ENCODE data around the gene SCN8A.

SCN8A gene

GRCh38 chr12:51836041-51836826 lies 245.2 kb downstream of the SCN8A start:
- TF ChIP-seq CTCF (conservative IDR thresholded peaks at IDR 0.05; ENCODE audit: low read depth, low read length): no peak
- H3K4me3 ChIP-seq (ENCODE audit: low read length): no peak overlapping the region
- DNase-seq (ENCODE audit: low read depth): peak; percentile 13

- TF ChIP-seq CTCF (conservative IDR thresholded peaks at IDR 0.05; ENCODE audit: low read depth, low read length): no peak
- no peak for DNase-seq (ENCODE audit: low read depth)
- H3K4me3 ChIP-seq (ENCODE audit: low read length): no peak overlapping the region
Measured at GRCh38 chr12:51836827-51837173, 245.8 kb downstream of the SCN8A start.

GRCh38 chr12:51837286-51837685 lies 246.3 kb downstream of the SCN8A start:
- no peak for TF ChIP-seq CTCF (conservative IDR thresholded peaks at IDR 0.05; ENCODE audit: low read depth, low read length)
- no peak overlapping the region for H3K4me3 ChIP-seq (ENCODE audit: low read length)
- no peak for DNase-seq (ENCODE audit: low read depth)

GRCh38 chr12:51838036-51838435 lies 247.0 kb downstream of the SCN8A start:
- no peak overlapping the region for H3K4me3 ChIP-seq (ENCODE audit: low read length)
- TF ChIP-seq CTCF (conservative IDR thresholded peaks at IDR 0.05; ENCODE audit: low read depth, low read length): no peak
- no peak for DNase-seq (ENCODE audit: low read depth)

- no peak for TF ChIP-seq CTCF (conservative IDR thresholded peaks at IDR 0.05; ENCODE audit: low read depth, low read length)
- no peak for DNase-seq (ENCODE audit: low read depth)
- no peak overlapping the region for H3K4me3 ChIP-seq (ENCODE audit: low read length)
Measured at GRCh38 chr12:51838762-51839161, 247.7 kb downstream of the SCN8A start.

- TF ChIP-seq CTCF (conservative IDR thresholded peaks at IDR 0.05; ENCODE audit: low read depth, low read length): no peak
- no peak for DNase-seq (ENCODE audit: low read depth)
- H3K4me3 ChIP-seq (ENCODE audit: low read length): no peak overlapping the region
Measured at GRCh38 chr12:51839310-51839947, 248.4 kb downstream of the SCN8A start.

- no peak overlapping the region for H3K4me3 ChIP-seq (ENCODE audit: low read length)
- no peak for DNase-seq (ENCODE audit: low read depth)
- no peak for TF ChIP-seq CTCF (conservative IDR thresholded peaks at IDR 0.05; ENCODE audit: low read depth, low read length)
Measured at GRCh38 chr12:51840966-51841365, 249.9 kb downstream of the SCN8A start.

Measured in retinal pigment epithelial cell (primary cell).